ENCODE results near the gene SETX.
"Not testable (repeated sequence)": the region's sequence is repeated elsewhere in the genome, so short reads cannot be mapped to it uniquely, and the experiment has no call there.

The SETX gene

GRCh38 chr9:132288966-132289365 is 65.8 kb downstream of the SETX start:
- Histone ChIP-seq H3K9me3 (no peaks in the 10 kb centered on the region), H3K27ac (no peak overlapping the region), H3K4me1 (ENCODE audit: control insufficient read depth in 1 of 2, insufficient read depth in 1 of 2, low read depth in 1 of 2, low read length in 1 of 2) (no peaks in the 10 kb centered on the region), H3K27me3 (no peaks in the 10 kb centered on the region), H3K36me3 (peaks cover 85% of the 10 kb centered on the region), H3K4me3 (ENCODE audit: low read depth in 1 of 2, low read length in 1 of 2) (no peak overlapping the region)
- no peak for TF ChIP-seq CTCF (IDR thresholded peaks at IDR 0.05)

GRCh38 chr9:132288361-132288760 is 66.4 kb downstream of the SETX start:
- Histone ChIP-seq H3K4me3 (ENCODE audit: low read depth in 1 of 2, low read length in 1 of 2) (no peak overlapping the region), H3K36me3 (peaks cover 85% of the 10 kb centered on the region), H3K4me1 (ENCODE audit: control insufficient read depth in 1 of 2, insufficient read depth in 1 of 2, low read depth in 1 of 2, low read length in 1 of 2) (no peaks in the 10 kb centered on the region), H3K9me3 (no peaks in the 10 kb centered on the region), H3K27me3 (no peaks in the 10 kb centered on the region), H3K27ac (no peak overlapping the region)
- no peak for TF ChIP-seq CTCF (IDR thresholded peaks at IDR 0.05)

- H3K4me1 ChIP-seq (ENCODE audit: control insufficient read depth in 1 of 2, insufficient read depth in 1 of 2, low read depth in 1 of 2, low read length in 1 of 2), result no peaks in the 10 kb centered on the region
- TF ChIP-seq CTCF (IDR thresholded peaks at IDR 0.05), result no peak
- no peaks in the 10 kb centered on the region for H3K27me3 ChIP-seq
- H3K9me3 ChIP-seq, result no peaks in the 10 kb centered on the region
- H3K27ac ChIP-seq, result no peak overlapping the region
- H3K4me3 ChIP-seq (ENCODE audit: low read depth in 1 of 2, low read length in 1 of 2), result no peak overlapping the region
- H3K36me3 ChIP-seq, result peaks cover 87% of the 10 kb centered on the region
Measured at GRCh38 chr9:132287256-132287760, 67.5 kb downstream of the SETX start.

GRCh38 chr9:132283863-132284262 is 70.9 kb downstream of the SETX start:
- Histone ChIP-seq H3K36me3 (peaks cover 100% of the 10 kb centered on the region), H3K4me1 (ENCODE audit: control insufficient read depth in 1 of 2, insufficient read depth in 1 of 2, low read depth in 1 of 2, low read length in 1 of 2) (no peaks in the 10 kb centered on the region), H3K27me3 (no peaks in the 10 kb centered on the region), H3K4me3 (ENCODE audit: low read depth in 1 of 2, low read length in 1 of 2) (no peak overlapping the region), H3K9me3 (no peaks in the 10 kb centered on the region), H3K27ac (no peak overlapping the region)
- TF ChIP-seq CTCF (IDR thresholded peaks at IDR 0.05), result no peak

GRCh38 chr9:132283165-132283564 is 71.6 kb downstream of the SETX start:
- H3K36me3 ChIP-seq, result peaks cover 100% of the 10 kb centered on the region
- H3K4me1 ChIP-seq (ENCODE audit: control insufficient read depth in 1 of 2, insufficient read depth in 1 of 2, low read depth in 1 of 2, low read length in 1 of 2), result no peaks in the 10 kb centered on the region
- no peak overlapping the region for H3K4me3 ChIP-seq (ENCODE audit: low read depth in 1 of 2, low read length in 1 of 2)
- H3K9me3 ChIP-seq, result no peaks in the 10 kb centered on the region
- H3K27ac ChIP-seq, result no peak overlapping the region
- TF ChIP-seq CTCF (IDR thresholded peaks at IDR 0.05), result no peak
- H3K27me3 ChIP-seq, result no peaks in the 10 kb centered on the region

- no peaks in the 10 kb centered on the region for H3K9me3 ChIP-seq
- no peaks in the 10 kb centered on the region for H3K27me3 ChIP-seq
- no peak overlapping the region for H3K4me3 ChIP-seq (ENCODE audit: low read depth in 1 of 2, low read length in 1 of 2)
- H3K4me1 ChIP-seq (ENCODE audit: control insufficient read depth in 1 of 2, insufficient read depth in 1 of 2, low read depth in 1 of 2, low read length in 1 of 2), result no peaks in the 10 kb centered on the region
- no peak for TF ChIP-seq CTCF (IDR thresholded peaks at IDR 0.05)
- peaks cover 100% of the 10 kb centered on the region for H3K36me3 ChIP-seq
- no peak overlapping the region for H3K27ac ChIP-seq
Measured at GRCh38 chr9:132274861-132275260, 79.9 kb downstream of the SETX start.

- peaks cover 99% of the 10 kb centered on the region for H3K36me3 ChIP-seq
- not testable (repeated sequence) for H3K27me3 ChIP-seq; H3K9me3 ChIP-seq; H3K27ac ChIP-seq; H3K4me1 ChIP-seq (ENCODE audit: control insufficient read depth in 1 of 2, insufficient read depth in 1 of 2, low read depth in 1 of 2, low read length in 1 of 2); H3K4me3 ChIP-seq (ENCODE audit: low read depth in 1 of 2, low read length in 1 of 2)
Measured at GRCh38 chr9:132269704-132270516, 84.9 kb downstream of the SETX start.
